Transverse colon (tissue), 3 donors: ENCODE measurements around the gene ZNF343.

Experiments
- POLR2A ChIP-seq: fragments of 450-650 bp; IDR thresholded peaks from one replicate; pipeline ENCODE4 v1.6.1; 2016; ENCODE audit warnings: antibody characterized with exemption, mild to moderate bottlenecking, moderate library complexity
- POLR2AphosphoS5 ChIP-seq, 3 donors: sonication (generic); formaldehyde crosslinking; IDR thresholded peaks; one replicate each; pipeline ENCODE4 v1.6.1; 2016; ENCODE audit warnings: antibody characterized with exemption in 3 of 3

- TF ChIP-seq POLR2AphosphoS5 (IDR thresholded peaks at IDR 0.05) (no peak), POLR2A (no peak)
Observed at GRCh38 chr20:2453792-2454191, 54.9 kb downstream of the ZNF343 start.
